ENCODE data around the gene TUT1.
"Not testable (repeated sequence)": the region's sequence is repeated elsewhere in the genome, so short reads cannot be mapped to it uniquely, and the experiment has no call there.

TUT1 gene

GRCh38 chr11:62605467-62605866 lies 14.1 kb upstream of the TUT1 start:
- DNase-seq (ENCODE audit: low read depth in 2 of 2) = no peak

GRCh38 chr11:62604460-62605120 lies 13.3 kb upstream of the TUT1 start:
- no peak for DNase-seq (ENCODE audit: low read depth in 2 of 2)

- DNase-seq (ENCODE audit: low read depth in 2 of 2) = no peak
Measured at GRCh38 chr11:62603776-62604299, 12.5 kb upstream of the TUT1 start.

GRCh38 chr11:62603072-62603408 lies 11.7 kb upstream of the TUT1 start:
- DNase-seq (ENCODE audit: low read depth in 2 of 2) = no peak

- DNase-seq (ENCODE audit: low read depth in 2 of 2) = no peak
Measured at GRCh38 chr11:62602141-62603071, 11.1 kb upstream of the TUT1 start.

GRCh38 chr11:62601372-62602140 lies 10.2 kb upstream of the TUT1 start, which contains the start of gene MTA2:
Gene MTA2, minus strand, starts transcription at chr11:62601865. Its CDS starts 415 bp downstream, at chr11:62601450.
- peak; percentile 98 for DNase-seq (ENCODE audit: low read depth in 2 of 2)

- DNase-seq (ENCODE audit: low read depth in 2 of 2) = peak in 1 of 2 donors; percentile 43
Measured at GRCh38 chr11:62601122-62601371, 9.7 kb upstream of the TUT1 start.

- DNase-seq (ENCODE audit: low read depth in 2 of 2) = no peak
Measured at GRCh38 chr11:62600367-62601121, 9.2 kb upstream of the TUT1 start.

GRCh38 chr11:62599901-62600300 lies 8.6 kb upstream of the TUT1 start:
- DNase-seq (ENCODE audit: low read depth in 2 of 2) = no peak

- peak; percentile 89 to 93 for DNase-seq (ENCODE audit: low read depth in 2 of 2)
Measured at GRCh38 chr11:62599069-62599696, 7.9 kb upstream of the TUT1 start.

GRCh38 chr11:62595124-62595523 lies 3.8 kb upstream of the TUT1 start:
- DNase-seq (ENCODE audit: low read depth in 2 of 2) = no peak

GRCh38 chr11:62593434-62594044 lies 2.2 kb upstream of the TUT1 start:
- peak; percentile 68 to 69 for DNase-seq (ENCODE audit: low read depth in 2 of 2)

GRCh38 chr11:62592989-62593421 lies 1.7 kb upstream of the TUT1 start:
- no peak for DNase-seq (ENCODE audit: low read depth in 2 of 2)

- no peak for DNase-seq (ENCODE audit: low read depth in 2 of 2)
Measured at GRCh38 chr11:62592146-62592815, 958 bp upstream of the TUT1 start.

- DNase-seq (ENCODE audit: low read depth in 2 of 2) = no peak
Measured at GRCh38 chr11:62588966-62589637, 2.2 kb downstream of the TUT1 start.

GRCh38 chr11:62585356-62585755 lies 6.0 kb downstream of the TUT1 start:
- not testable (repeated sequence) for DNase-seq (ENCODE audit: low read depth in 2 of 2)

GRCh38 chr11:62581735-62582134 lies 9.6 kb downstream of the TUT1 start:
- DNase-seq (ENCODE audit: low read depth in 2 of 2) = not testable (repeated sequence)

GRCh38 chr11:62580959-62581715 lies 10.2 kb downstream of the TUT1 start:
- DNase-seq (ENCODE audit: low read depth in 2 of 2) = no peak

- no peak for DNase-seq (ENCODE audit: low read depth in 2 of 2)
Measured at GRCh38 chr11:62579252-62579651, 12.1 kb downstream of the TUT1 start.

Data from stimulated activated CD8-positive, alpha-beta memory T cell treated with anti-CD3 and anti-CD28 coated beads, Interleukin-7, amount 100 ng/mL, for 4 hours (primary cell).